Vagina (tissue), 2 donors: Measurements from ENCODE around the gene ACMSD. TPM values are rescaled to one million over a fixed set of nuclear protein-coding genes. Genes with fewer than 3 reads are reported as not detected.

Source experiments
- DNase-seq, 2 donors: peaks; one replicate each; pipeline ENCODE4 v3.0.0-alpha.2; 2017; ENCODE audit errors: extremely low spot score in 2 of 2
- H3K27ac ChIP-seq: fragments of 200-600 bp; sonication (generic); one replicate; pipeline ENCODE4 v1.5.1; 2019
- H3K27me3 ChIP-seq: fragments of 200-600 bp; sonication (generic); one replicate; pipeline ENCODE4 v1.5.1; 2019
- H3K36me3 ChIP-seq, 2 donors: fragments of 200-600 bp; sonication (generic); one replicate each; pipeline ENCODE4 v1.5.1; 2017 to 2019
- H3K4me1 ChIP-seq: fragments of 200-600 bp; sonication (generic); one replicate; pipeline ENCODE4 v1.5.1; 2019
- H3K4me3 ChIP-seq, 2 donors: fragments of 200-600 bp; sonication (generic); 1 replicate in 1 of 2; 2 replicates in 1 of 2; pipeline ENCODE4 v1.5.1; 2016 to 2019
- H3K9me3 ChIP-seq: fragments of 200-600 bp; sonication (generic); one replicate; pipeline ENCODE4 v1.5.1; 2019
- CTCF ChIP-seq, 3 experiments: fragments of 450-650 bp in 2 of 3; fragments of 200-600 bp in 1 of 3; sonication (generic) in 1 of 3; IDR thresholded peaks; one replicate each; pipeline ENCODE4 v1.5.1; 2017 to 2019; ENCODE audit warnings: antibody characterized with exemption in 3 of 3, mild to moderate bottlenecking in 2 of 3, moderate library complexity in 2 of 3
- POLR2A ChIP-seq, 2 donors: fragments of 450-650 bp; IDR thresholded peaks; one replicate each; pipeline ENCODE4 v1.6.1; 2017; ENCODE audit warnings: antibody characterized with exemption in 2 of 2, mild to moderate bottlenecking in 2 of 2, moderate library complexity in 2 of 2
- POLR2AphosphoS5 ChIP-seq, 2 donors: sonication (generic); formaldehyde crosslinking; IDR thresholded peaks; one replicate each; pipeline ENCODE4 v1.9.0; 2017; ENCODE audit warnings: antibody characterized with exemption in 2 of 2, mild to moderate bottlenecking in 2 of 2, low read depth in 1 of 2; ENCODE audit not compliant: insufficient read depth in 1 of 2
- intact Hi-C: fragments of 100-400 bp; cut with DNase I; formaldehyde crosslinking; loops from one replicate; pipeline ENCODE4 v1.15.1; 2023
- total RNA-seq: library from RNA; depleted of rRNA; stranded (reverse); fragments of >200 nt; gene quantifications from one replicate; pipeline ENCODE4 v1.2.3, GENCODE V29; 2016

The ACMSD gene
- total RNA-seq, 1 donor from 2014 or later, result not detected

DNA sequence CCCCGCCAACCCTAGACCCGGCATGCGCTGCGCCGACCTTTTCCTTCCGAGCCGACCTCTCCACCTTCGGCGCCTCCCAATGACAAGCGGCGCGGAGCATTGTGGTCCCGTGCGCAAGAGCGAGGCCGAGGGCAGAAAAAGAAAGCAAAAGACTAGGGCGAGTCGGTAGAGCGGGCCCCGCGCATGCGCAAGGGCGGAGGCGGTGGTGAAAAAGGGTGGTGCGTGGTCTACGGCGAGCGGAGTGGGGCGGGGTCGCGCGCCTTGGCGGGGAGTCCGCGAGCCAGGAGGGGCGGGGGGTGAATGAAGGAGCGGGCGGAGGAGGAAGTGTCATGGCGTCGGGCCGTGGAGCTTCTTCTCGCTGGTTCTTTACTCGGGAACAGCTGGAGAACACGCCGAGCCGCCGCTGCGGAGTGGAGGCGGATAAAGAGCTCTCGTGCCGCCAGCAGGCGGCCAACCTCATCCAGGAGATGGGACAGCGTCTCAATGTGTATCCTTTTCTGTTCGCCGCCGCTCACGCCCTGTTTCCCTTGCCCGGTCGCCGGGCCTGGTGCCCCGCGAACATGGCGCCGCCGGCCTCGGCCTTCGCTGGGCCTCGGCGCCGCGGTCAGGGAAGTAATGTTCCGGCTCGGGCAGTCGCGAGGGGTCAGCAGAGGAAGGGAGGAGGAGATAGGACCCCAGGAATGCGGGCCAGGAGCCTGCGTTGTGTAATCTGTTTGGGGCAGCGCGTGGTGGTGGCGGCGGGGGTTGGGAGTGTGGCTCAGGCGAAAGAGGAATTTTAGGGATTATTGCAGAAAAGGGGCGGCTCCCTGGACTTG, 80.3 kb downstream of the ACMSD start, which contains the start of gene CCNT2:
Gene CCNT2, plus strand, starts transcription at position 297 of the 815 bp plus-strand sequence. Its CDS starts 33 bp downstream, at position 330.
- H3K4me1 ChIP-seq, result peaks cover 51% of the 10 kb centered on the region
- H3K9me3 ChIP-seq, result no peaks in the 10 kb centered on the region
- peak; percentile 98 to 99 for DNase-seq
- H3K4me3 ChIP-seq, result peak within 1 kb of the TSS; percentile 87 to 95
- no peaks in the 10 kb centered on the region for H3K36me3 ChIP-seq
- peak in 1 of 2 donors; percentile 39 for TF ChIP-seq POLR2A (IDR thresholded peaks at IDR 0.05)
- TF ChIP-seq CTCF (IDR thresholded peaks at IDR 0.05), result peak in 1 of 3 experiments; percentile 11
- peak; percentile 89 to 96 for TF ChIP-seq POLR2AphosphoS5 (IDR thresholded peaks at IDR 0.05; ENCODE audit: insufficient read depth in 1 of 2, low read depth in 1 of 2)
- no peaks in the 10 kb centered on the region for H3K27me3 ChIP-seq
- intact Hi-C loops, result no loop called here
- peak within 1 kb of the TSS; percentile 96 for H3K27ac ChIP-seq

DNA sequence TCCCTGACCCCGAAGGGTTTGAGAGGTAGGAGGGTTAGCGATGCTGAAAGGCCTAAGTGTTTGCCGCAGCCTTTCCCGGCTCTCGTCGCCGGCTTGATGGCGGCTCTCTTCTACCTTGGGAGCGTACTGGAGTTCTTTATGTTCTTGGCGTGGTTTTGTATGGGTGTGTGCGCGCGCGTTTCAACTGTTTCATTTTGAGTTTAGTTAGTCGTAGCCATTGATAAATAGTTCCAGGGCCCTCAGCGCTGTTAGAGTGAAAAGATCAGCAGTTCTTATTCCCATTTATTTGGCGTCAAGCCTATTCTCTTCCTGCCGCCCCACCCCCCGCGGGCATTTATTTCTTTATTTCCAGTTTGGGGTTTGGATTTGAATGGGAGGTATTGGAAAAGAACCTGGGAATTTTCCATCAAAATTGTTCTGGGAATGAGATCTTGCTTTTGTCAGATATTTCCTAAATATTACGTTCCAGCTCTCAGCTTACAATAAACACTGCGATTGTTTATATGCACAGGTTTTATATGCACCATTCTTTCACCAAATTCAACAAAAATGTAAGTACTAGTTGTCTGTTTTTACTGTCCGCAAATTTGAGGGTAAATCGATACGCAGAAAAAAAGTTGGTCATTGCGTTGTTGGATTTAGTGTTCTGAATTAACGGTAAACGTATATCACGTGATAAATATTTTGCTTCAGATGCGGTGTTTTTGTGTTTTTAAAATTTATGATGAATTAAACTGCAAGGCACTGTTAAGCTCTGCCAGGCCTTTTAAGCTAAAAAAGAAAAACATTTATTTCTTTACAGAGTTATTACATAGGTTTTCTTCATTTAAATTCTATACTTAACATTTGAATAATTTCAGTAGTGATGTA, 81.2 kb downstream of the ACMSD start:
- no peak for TF ChIP-seq POLR2A (IDR thresholded peaks at IDR 0.05)
- TF ChIP-seq POLR2AphosphoS5 (IDR thresholded peaks at IDR 0.05; ENCODE audit: insufficient read depth in 1 of 2, low read depth in 1 of 2), result no peak
- no peak for TF ChIP-seq CTCF (IDR thresholded peaks at IDR 0.05)
- DNase-seq, result no peak
- peak overlapping the region; percentile 87 to 95 for H3K4me3 ChIP-seq
- H3K4me1 ChIP-seq, result peaks cover 60% of the 10 kb centered on the region
- intact Hi-C loops, result no loop called here
- peaks cover 0 to 2% of the 10 kb centered on the region in 2 donors for H3K36me3 ChIP-seq
- peak overlapping the region; percentile 96 for H3K27ac ChIP-seq
- no peaks in the 10 kb centered on the region for H3K27me3 ChIP-seq
- H3K9me3 ChIP-seq, result no peaks in the 10 kb centered on the region

- no peak overlapping the region for H3K4me3 ChIP-seq
- no peaks in the 10 kb centered on the region for H3K27me3 ChIP-seq
- peaks cover 0 to 7% of the 10 kb centered on the region in 2 donors for H3K36me3 ChIP-seq
- intact Hi-C loops, result no loop called here
- TF ChIP-seq POLR2A (IDR thresholded peaks at IDR 0.05), result no peak
- TF ChIP-seq POLR2AphosphoS5 (IDR thresholded peaks at IDR 0.05; ENCODE audit: insufficient read depth in 1 of 2, low read depth in 1 of 2), result no peak
- no peak for TF ChIP-seq CTCF (IDR thresholded peaks at IDR 0.05)
- H3K4me1 ChIP-seq, result peaks cover 90% of the 10 kb centered on the region
- no peak for DNase-seq
- H3K27ac ChIP-seq, result no peak overlapping the region
- no peaks in the 10 kb centered on the region for H3K9me3 ChIP-seq
These were observed 86.5 kb downstream of the ACMSD start for GRCh38 chr2:134924912-134925311.

DNA sequence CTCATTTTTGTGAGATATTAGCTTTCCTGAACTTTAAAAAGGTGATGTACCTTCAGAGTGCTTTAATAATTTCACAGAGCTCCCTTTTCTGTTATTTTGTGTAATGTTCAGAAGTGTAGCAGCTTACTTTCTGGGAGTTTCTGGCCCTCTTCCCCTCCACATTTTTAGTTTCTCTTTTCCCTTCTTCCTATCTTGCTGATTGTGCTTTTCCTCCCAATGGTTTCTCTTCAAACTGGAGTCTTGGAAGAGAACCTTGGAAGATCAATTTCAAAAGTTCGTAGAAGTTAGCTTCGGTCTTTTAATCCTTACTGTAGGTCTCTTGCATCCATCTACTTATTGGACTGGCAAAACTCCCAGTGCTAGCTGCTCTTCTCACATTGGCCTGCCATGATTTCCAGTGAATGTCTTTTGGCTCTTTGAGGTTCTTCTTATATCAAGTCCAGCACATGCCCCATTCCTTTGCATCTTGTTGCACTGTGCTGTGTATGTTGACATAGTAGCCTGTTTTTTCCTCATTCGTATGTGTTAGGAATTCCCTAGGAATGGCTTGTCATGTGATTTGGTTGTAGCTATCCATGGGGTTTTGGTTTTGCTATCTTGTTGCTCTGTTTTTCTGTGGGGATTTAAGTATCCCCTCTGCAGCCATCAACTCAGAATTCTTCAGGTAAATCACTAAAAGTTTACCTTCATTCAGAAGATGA, 88.0 kb downstream of the ACMSD start:
- H3K27me3 ChIP-seq, result no peaks in the 10 kb centered on the region
- H3K36me3 ChIP-seq, result peaks cover 0 to 7% of the 10 kb centered on the region in 2 donors
- no peak overlapping the region for H3K4me3 ChIP-seq
- no peak for TF ChIP-seq POLR2AphosphoS5 (IDR thresholded peaks at IDR 0.05; ENCODE audit: insufficient read depth in 1 of 2, low read depth in 1 of 2)
- no peak for TF ChIP-seq CTCF (IDR thresholded peaks at IDR 0.05)
- TF ChIP-seq POLR2A (IDR thresholded peaks at IDR 0.05), result no peak
- H3K9me3 ChIP-seq, result no peaks in the 10 kb centered on the region
- intact Hi-C loops, result no loop called here
- peaks cover 76% of the 10 kb centered on the region for H3K4me1 ChIP-seq
- no peak for DNase-seq
- H3K27ac ChIP-seq, result no peak overlapping the region
